ENCODE results near the gene ERGIC3.

- TF ChIP-seq, protein P1, sequence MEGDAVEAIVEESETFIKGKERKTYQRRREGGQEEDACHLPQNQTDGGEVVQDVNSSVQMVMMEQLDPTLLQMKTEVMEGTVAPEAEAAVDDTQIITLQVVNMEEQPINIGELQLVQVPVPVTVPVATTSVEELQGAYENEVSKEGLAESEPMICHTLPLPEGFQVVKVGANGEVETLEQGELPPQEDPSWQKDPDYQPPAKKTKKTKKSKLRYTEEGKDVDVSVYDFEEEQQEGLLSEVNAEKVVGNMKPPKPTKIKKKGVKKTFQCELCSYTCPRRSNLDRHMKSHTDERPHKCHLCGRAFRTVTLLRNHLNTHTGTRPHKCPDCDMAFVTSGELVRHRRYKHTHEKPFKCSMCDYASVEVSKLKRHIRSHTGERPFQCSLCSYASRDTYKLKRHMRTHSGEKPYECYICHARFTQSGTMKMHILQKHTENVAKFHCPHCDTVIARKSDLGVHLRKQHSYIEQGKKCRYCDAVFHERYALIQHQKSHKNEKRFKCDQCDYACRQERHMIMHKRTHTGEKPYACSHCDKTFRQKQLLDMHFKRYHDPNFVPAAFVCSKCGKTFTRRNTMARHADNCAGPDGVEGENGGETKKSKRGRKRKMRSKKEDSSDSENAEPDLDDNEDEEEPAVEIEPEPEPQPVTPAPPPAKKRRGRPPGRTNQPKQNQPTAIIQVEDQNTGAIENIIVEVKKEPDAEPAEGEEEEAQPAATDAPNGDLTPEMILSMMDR (IDR thresholded peaks at IDR 0.05) = no peak
- no peak for TF ChIP-seq POLR2A (IDR thresholded peaks at IDR 0.05)
These were observed 30.7 kb upstream of the ERGIC3 start for GRCh38 chr20:35510951-35511735.

Data from heart left ventricle (tissue), 13 donors.